ENCODE results near the gene ABHD8.

The ABHD8 gene

GRCh38 chr19:17347361-17347760, 44.1 kb upstream of the ABHD8 start:
- Histone ChIP-seq H3K79me1 (ENCODE audit: low read length) (no peaks in the 10 kb centered on the region), H3K79me2 (ENCODE audit: control insufficient read depth, insufficient read depth, low read length) (no peaks in the 10 kb centered on the region), H4K8ac (ENCODE audit: low read depth, low read length) (no peak overlapping the region), H3K4me1 (ENCODE audit: control insufficient read depth, low read depth, low read length) (no peaks in the 10 kb centered on the region), H2BK120ac (ENCODE audit: low read depth, low read length) (no peak overlapping the region), H2AK5ac (ENCODE audit: low read length) (no peak overlapping the region), H3K56ac (ENCODE audit: low read length) (no peak overlapping the region), H2BK15ac (replicated peaks; ENCODE audit: low read depth) (no peak overlapping the region), H3K27me3 (ENCODE audit: insufficient read depth, low read length, poor library complexity) (no peaks in the 10 kb centered on the region), H3K4me3 (ENCODE audit: low read length) (no peak overlapping the region), H3K9ac (ENCODE audit: low read length) (no peak overlapping the region), H3K23ac (ENCODE audit: low read length) (no peak overlapping the region), H4K5ac (ENCODE audit: low read length) (no peak overlapping the region), H2BK5ac (ENCODE audit: low read length) (no peak overlapping the region), H3K4me2 (ENCODE audit: low read length) (no peak overlapping the region), H3K18ac (ENCODE audit: low read length) (no peak overlapping the region), H3K4ac (ENCODE audit: low read depth, low read length) (no peak overlapping the region), H3K27ac (ENCODE audit: low read depth, low read length) (no peak overlapping the region), H3K36me3 (ENCODE audit: control insufficient read depth, insufficient read depth, low read length) (no peaks in the 10 kb centered on the region)
- WGBS (ENCODE audit: extremely low coverage, insufficient coverage, low lambda C conversion rate) = no CpG with 5 or more reads among the region's 6 CpGs
- no peak for DNase-seq

- H3K27me3 ChIP-seq (ENCODE audit: insufficient read depth, low read length, poor library complexity) = no peaks in the 10 kb centered on the region
- no peak overlapping the region for H3K4me3 ChIP-seq (ENCODE audit: low read length)
- H3K4ac ChIP-seq (ENCODE audit: low read depth, low read length) = no peak overlapping the region
- WGBS (ENCODE audit: extremely low coverage, insufficient coverage, low lambda C conversion rate) = no CpG with 5 or more reads among the region's 24 CpGs
- no peak overlapping the region for H4K5ac ChIP-seq (ENCODE audit: low read length)
- H2BK5ac ChIP-seq (ENCODE audit: low read length) = no peak overlapping the region
- no peaks in the 10 kb centered on the region for H3K36me3 ChIP-seq (ENCODE audit: control insufficient read depth, insufficient read depth, low read length)
- H3K18ac ChIP-seq (ENCODE audit: low read length) = no peak overlapping the region
- H3K27ac ChIP-seq (ENCODE audit: low read depth, low read length) = no peak overlapping the region
- no peak overlapping the region for H3K9ac ChIP-seq (ENCODE audit: low read length)
- H2BK15ac ChIP-seq (replicated peaks; ENCODE audit: low read depth) = no peak overlapping the region
- no peak overlapping the region for H3K56ac ChIP-seq (ENCODE audit: low read length)
- H2BK120ac ChIP-seq (ENCODE audit: low read depth, low read length) = no peak overlapping the region
- no peak overlapping the region for H3K23ac ChIP-seq (ENCODE audit: low read length)
- no peak overlapping the region for H2AK5ac ChIP-seq (ENCODE audit: low read length)
- no peak overlapping the region for H4K8ac ChIP-seq (ENCODE audit: low read depth, low read length)
- no peaks in the 10 kb centered on the region for H3K4me1 ChIP-seq (ENCODE audit: control insufficient read depth, low read depth, low read length)
- no peaks in the 10 kb centered on the region for H3K79me2 ChIP-seq (ENCODE audit: control insufficient read depth, insufficient read depth, low read length)
- no peak overlapping the region for H3K4me2 ChIP-seq (ENCODE audit: low read length)
- no peaks in the 10 kb centered on the region for H3K79me1 ChIP-seq (ENCODE audit: low read length)
- peak; percentile 78 for DNase-seq
Measured at GRCh38 chr19:17346109-17346671, 43.0 kb upstream of the ABHD8 start.

- Histone ChIP-seq H3K4me2 (ENCODE audit: low read length) (no peak overlapping the region), H4K8ac (ENCODE audit: low read depth, low read length) (no peak overlapping the region), H3K27ac (ENCODE audit: low read depth, low read length) (no peak overlapping the region), H3K79me2 (ENCODE audit: control insufficient read depth, insufficient read depth, low read length) (no peaks in the 10 kb centered on the region), H3K4me3 (ENCODE audit: low read length) (no peak overlapping the region), H3K36me3 (ENCODE audit: control insufficient read depth, insufficient read depth, low read length) (no peaks in the 10 kb centered on the region), H4K5ac (ENCODE audit: low read length) (no peak overlapping the region), H3K18ac (ENCODE audit: low read length) (no peak overlapping the region), H2BK15ac (replicated peaks; ENCODE audit: low read depth) (no peak overlapping the region), H3K4ac (ENCODE audit: low read depth, low read length) (no peak overlapping the region), H3K9ac (ENCODE audit: low read length) (no peak overlapping the region), H3K4me1 (ENCODE audit: control insufficient read depth, low read depth, low read length) (no peaks in the 10 kb centered on the region), H2BK120ac (ENCODE audit: low read depth, low read length) (no peak overlapping the region), H3K27me3 (ENCODE audit: insufficient read depth, low read length, poor library complexity) (no peaks in the 10 kb centered on the region), H3K79me1 (ENCODE audit: low read length) (peaks cover 2% of the 10 kb centered on the region), H3K56ac (ENCODE audit: low read length) (no peak overlapping the region), H2AK5ac (ENCODE audit: low read length) (no peak overlapping the region), H2BK5ac (ENCODE audit: low read length) (no peak overlapping the region), H3K23ac (ENCODE audit: low read length) (no peak overlapping the region)
- no CpG with 5 or more reads among the region's 7 CpGs for WGBS (ENCODE audit: extremely low coverage, insufficient coverage, low lambda C conversion rate)
- DNase-seq = no peak
Measured at GRCh38 chr19:17341845-17342244, 38.6 kb upstream of the ABHD8 start.

GRCh38 chr19:17341386-17341785, 38.2 kb upstream of the ABHD8 start:
- H3K27ac ChIP-seq (ENCODE audit: low read depth, low read length) = no peak overlapping the region
- H3K23ac ChIP-seq (ENCODE audit: low read length) = no peak overlapping the region
- no peak overlapping the region for H2BK120ac ChIP-seq (ENCODE audit: low read depth, low read length)
- no peak overlapping the region for H4K5ac ChIP-seq (ENCODE audit: low read length)
- no peak overlapping the region for H2AK5ac ChIP-seq (ENCODE audit: low read length)
- H3K79me1 ChIP-seq (ENCODE audit: low read length) = peaks cover 2% of the 10 kb centered on the region
- H2BK15ac ChIP-seq (replicated peaks; ENCODE audit: low read depth) = no peak overlapping the region
- H2BK5ac ChIP-seq (ENCODE audit: low read length) = no peak overlapping the region
- H3K9ac ChIP-seq (ENCODE audit: low read length) = no peak overlapping the region
- H3K79me2 ChIP-seq (ENCODE audit: control insufficient read depth, insufficient read depth, low read length) = no peaks in the 10 kb centered on the region
- no peak for DNase-seq
- H3K4ac ChIP-seq (ENCODE audit: low read depth, low read length) = no peak overlapping the region
- no peak overlapping the region for H4K8ac ChIP-seq (ENCODE audit: low read depth, low read length)
- no peak overlapping the region for H3K56ac ChIP-seq (ENCODE audit: low read length)
- WGBS (ENCODE audit: extremely low coverage, insufficient coverage, low lambda C conversion rate) = no CpG with 5 or more reads among the region's 15 CpGs
- no peak overlapping the region for H3K4me3 ChIP-seq (ENCODE audit: low read length)
- no peak overlapping the region for H3K18ac ChIP-seq (ENCODE audit: low read length)
- no peaks in the 10 kb centered on the region for H3K27me3 ChIP-seq (ENCODE audit: insufficient read depth, low read length, poor library complexity)
- no peaks in the 10 kb centered on the region for H3K36me3 ChIP-seq (ENCODE audit: control insufficient read depth, insufficient read depth, low read length)
- H3K4me2 ChIP-seq (ENCODE audit: low read length) = no peak overlapping the region
- H3K4me1 ChIP-seq (ENCODE audit: control insufficient read depth, low read depth, low read length) = no peaks in the 10 kb centered on the region

- H2BK120ac ChIP-seq (ENCODE audit: low read depth, low read length) = no peak overlapping the region
- no peak overlapping the region for H3K4ac ChIP-seq (ENCODE audit: low read depth, low read length)
- no peak overlapping the region for H2BK5ac ChIP-seq (ENCODE audit: low read length)
- H3K23ac ChIP-seq (ENCODE audit: low read length) = no peak overlapping the region
- H2BK15ac ChIP-seq (replicated peaks; ENCODE audit: low read depth) = no peak overlapping the region
- no peaks in the 10 kb centered on the region for H3K79me2 ChIP-seq (ENCODE audit: control insufficient read depth, insufficient read depth, low read length)
- no peak overlapping the region for H3K9ac ChIP-seq (ENCODE audit: low read length)
- H3K79me1 ChIP-seq (ENCODE audit: low read length) = peaks cover 2% of the 10 kb centered on the region
- no peak overlapping the region for H3K18ac ChIP-seq (ENCODE audit: low read length)
- H4K5ac ChIP-seq (ENCODE audit: low read length) = no peak overlapping the region
- no peaks in the 10 kb centered on the region for H3K4me1 ChIP-seq (ENCODE audit: control insufficient read depth, low read depth, low read length)
- DNase-seq = peak; percentile 79
- no peak overlapping the region for H4K8ac ChIP-seq (ENCODE audit: low read depth, low read length)
- peak overlapping the region; percentile 35 for H3K56ac ChIP-seq (ENCODE audit: low read length)
- H3K4me3 ChIP-seq (ENCODE audit: low read length) = no peak overlapping the region
- no peak overlapping the region for H3K27ac ChIP-seq (ENCODE audit: low read depth, low read length)
- H3K4me2 ChIP-seq (ENCODE audit: low read length) = no peak overlapping the region
- no CpG with 5 or more reads among the region's 17 CpGs for WGBS (ENCODE audit: extremely low coverage, insufficient coverage, low lambda C conversion rate)
- no peaks in the 10 kb centered on the region for H3K27me3 ChIP-seq (ENCODE audit: insufficient read depth, low read length, poor library complexity)
- H3K36me3 ChIP-seq (ENCODE audit: control insufficient read depth, insufficient read depth, low read length) = no peaks in the 10 kb centered on the region
- H2AK5ac ChIP-seq (ENCODE audit: low read length) = no peak overlapping the region
Measured at GRCh38 chr19:17340871-17341357, 37.7 kb upstream of the ABHD8 start.

GRCh38 chr19:17340302-17340870, 37.2 kb upstream of the ABHD8 start:
- no CpG with 5 or more reads among the region's 21 CpGs for WGBS (ENCODE audit: extremely low coverage, insufficient coverage, low lambda C conversion rate)
- Histone ChIP-seq H3K27ac (ENCODE audit: low read depth, low read length) (no peak overlapping the region), H2BK5ac (ENCODE audit: low read length) (no peak overlapping the region), H4K5ac (ENCODE audit: low read length) (no peak overlapping the region), H3K36me3 (ENCODE audit: control insufficient read depth, insufficient read depth, low read length) (no peaks in the 10 kb centered on the region), H3K4me1 (ENCODE audit: control insufficient read depth, low read depth, low read length) (no peaks in the 10 kb centered on the region), H3K4ac (ENCODE audit: low read depth, low read length) (no peak overlapping the region), H3K79me2 (ENCODE audit: control insufficient read depth, insufficient read depth, low read length) (no peaks in the 10 kb centered on the region), H3K79me1 (ENCODE audit: low read length) (peaks cover 2% of the 10 kb centered on the region), H2BK15ac (replicated peaks; ENCODE audit: low read depth) (no peak overlapping the region), H3K9ac (ENCODE audit: low read length) (peak overlapping the region; percentile 45), H3K23ac (ENCODE audit: low read length) (no peak overlapping the region), H3K18ac (ENCODE audit: low read length) (no peak overlapping the region), H3K56ac (ENCODE audit: low read length) (peak overlapping the region; percentile 78), H2BK120ac (ENCODE audit: low read depth, low read length) (no peak overlapping the region), H3K27me3 (ENCODE audit: insufficient read depth, low read length, poor library complexity) (no peaks in the 10 kb centered on the region), H2AK5ac (ENCODE audit: low read length) (no peak overlapping the region), H3K4me3 (ENCODE audit: low read length) (no peak overlapping the region), H4K8ac (ENCODE audit: low read depth, low read length) (no peak overlapping the region), H3K4me2 (ENCODE audit: low read length) (peak overlapping the region; percentile 42)
- peak; percentile 90 for DNase-seq
